HepG2 (cell line): ENCODE data around the gene SEH1L. TPM values are rescaled to one million over a fixed set of nuclear protein-coding genes. Genes with fewer than 3 reads are reported as not detected.

Experiments used
- ATF2 ChIP-seq: sonication (generic); formaldehyde crosslinking; IDR thresholded peaks from 2 replicates; pipeline ENCODE4 v1.4.0; 2020; ENCODE audit warnings: missing genetic modification reagents
- ATM ChIP-seq: fragments of 450-650 bp; IDR thresholded peaks from 2 replicates; pipeline ENCODE4 v1.7.1; 2017; ENCODE audit warnings: mild to moderate bottlenecking, borderline replicate concordance
- CBX2 ChIP-seq, 2 experiments: fragments of 200-600 bp in 1 of 2; sonication (generic); formaldehyde crosslinking in 1 of 2; IDR thresholded peaks; 2 replicates each; pipeline versions ENCODE4 v1.7.0 to v1.8.1; 2018 to 2022; ENCODE audit warnings: low read depth in 2 of 2, low read length in 1 of 2, mild to moderate bottlenecking in 1 of 2, missing genetic modification reagents in 1 of 2
- DZIP1 ChIP-seq: sonication (generic); formaldehyde crosslinking; IDR thresholded peaks from 2 replicates; pipeline ENCODE4 v1.5.0; 2020; ENCODE audit warnings: mild to moderate bottlenecking, missing genetic modification reagents
- ETS1 ChIP-seq: sonication (generic); formaldehyde crosslinking; IDR thresholded peaks from 2 replicates; pipeline ENCODE4 v1.4.0; 2020; ENCODE audit warnings: missing genetic modification reagents
- GPBP1L1 ChIP-seq: sonication (generic); formaldehyde crosslinking; IDR thresholded peaks from 2 replicates; pipeline ENCODE4 v1.5.0; 2020; ENCODE audit warnings: mild to moderate bottlenecking, missing genetic modification reagents
- GTF2F1 ChIP-seq: fragments of 150-350 bp; IDR thresholded peaks from 2 replicates; pipeline ENCODE4 v1.6.1; 2014; ENCODE audit warnings: low read length
- HOXA7 ChIP-seq: sonication (generic); formaldehyde crosslinking; IDR thresholded peaks from 2 replicates; pipeline ENCODE4 v1.8.1; 2022; ENCODE audit warnings: mild to moderate bottlenecking, missing genetic modification reagents, moderate library complexity
- NR2F2 ChIP-seq: IDR thresholded peaks from 2 replicates; pipeline ENCODE4 v1.6.1; 2012; ENCODE audit warnings: low read depth, inconsistent platforms, borderline replicate concordance
- SIX1 ChIP-seq: sonication (generic); formaldehyde crosslinking; IDR thresholded peaks from 2 replicates; pipeline ENCODE4 v1.4.0; 2020; ENCODE audit warnings: missing genetic modification reagents, borderline replicate concordance
- TBX2 ChIP-seq: sonication (generic); formaldehyde crosslinking; IDR thresholded peaks from 2 replicates; pipeline ENCODE4 v1.5.0; 2020; ENCODE audit warnings: missing genetic modification reagents, mild to moderate bottlenecking, borderline replicate concordance
- TEF ChIP-seq: sonication (generic); formaldehyde crosslinking; IDR thresholded peaks from 2 replicates; pipeline ENCODE4 v1.5.0; 2020; ENCODE audit warnings: missing genetic modification reagents
- ZBTB1 ChIP-seq: sonication (generic); formaldehyde crosslinking; IDR thresholded peaks from 2 replicates; pipeline ENCODE4 v1.4.0; 2020; ENCODE audit warnings: missing genetic modification reagents, borderline replicate concordance
- ZFP90 ChIP-seq: sonication (generic); formaldehyde crosslinking; IDR thresholded peaks from 2 replicates; pipeline ENCODE4 v1.8.0; 2022; ENCODE audit warnings: missing genetic modification reagents, mild to moderate bottlenecking, inconsistent platforms, borderline replicate concordance
- ZGPAT ChIP-seq: IDR thresholded peaks from 2 replicates; pipeline ENCODE4 v1.6.1; 2016; ENCODE audit warnings: mild to moderate bottlenecking
- ZNF577 ChIP-seq: sonication (generic); formaldehyde crosslinking; IDR thresholded peaks from 2 replicates; pipeline ENCODE4 v1.4.0; 2020; ENCODE audit warnings: mild to moderate bottlenecking, low read depth, missing genetic modification reagents, borderline replicate concordance
- ZNF781 ChIP-seq: sonication (generic); formaldehyde crosslinking; IDR thresholded peaks from 2 replicates; pipeline ENCODE4 v1.5.1; 2020; ENCODE audit warnings: borderline replicate concordance, mild to moderate bottlenecking, missing genetic modification reagents; ENCODE audit errors: not compliant biosample characterization
- ZNF879 ChIP-seq: sonication (generic); formaldehyde crosslinking; IDR thresholded peaks from 2 replicates; pipeline ENCODE4 v1.8.1; 2023; ENCODE audit warnings: missing genetic modification reagents
- ZSCAN25 ChIP-seq: sonication (generic); formaldehyde crosslinking; IDR thresholded peaks from 2 replicates; pipeline ENCODE4 v1.8.0; 2022; ENCODE audit warnings: mild to moderate bottlenecking, missing genetic modification reagents
- polyA plus RNA-seq, 8 experiments: library from polyadenylated mRNA; depleted of rRNA in 3 of 8; stranded (reverse) in 7 of 8; unstranded in 1 of 8; fragments of >200 nt; fragmentation: Illumina TruSeq in 4 of 8; extraction: Trizol in 4 of 8; gene quantifications; 2 replicates each; pipeline versions ENCODE4 v1.2.1 to v1.2.3, GENCODE V29; 2011 to 2016; ENCODE audit warnings: low read depth in 4 of 8, missing spikeins in 1 of 8, mixed read lengths in 1 of 8; ENCODE audit not compliant: insufficient read depth in 1 of 8
- total RNA-seq, 5 experiments: library from RNA; depleted of rRNA; stranded (reverse); fragments of >200 nt; fragmentation: Illumina TruSeq; extraction: Trizol; gene quantifications; 2 replicates each; pipeline ENCODE4 v1.2.3, GENCODE V29; 2016; ENCODE audit warnings: low read depth in 1 of 5

The SEH1L gene
- total and polyA plus RNA-seq, 2 of the 13 experiments (the other 11 are each of a cell fraction or from before 2014, with no cell fraction given): 59.6 to 63.5 TPM

GRCh38 chr18:12948050-12948804 is 416 bp downstream of the SEH1L start (continued):
- TF ChIP-seq TEF (CRISPR knock-in tag) (peak; percentile 87), ZFP90 (CRISPR knock-in tag) (peak; percentile 92; the same call in 1 of the 2 replicates), ATF2 (CRISPR knock-in tag) (peak; percentile 73; the same call in 1 of the 2 replicates), GTF2F1 (no peak), ATM (no peak), ETS1 (CRISPR knock-in tag) (peak; percentile 85; the same call in 1 of the 2 replicates), TBX2 (CRISPR knock-in tag) (peak; percentile 83), GPBP1L1 (CRISPR knock-in tag) (no peak), DZIP1 (CRISPR knock-in tag) (peak; percentile 90; the same call in 1 of the 2 replicates), ZNF879 (CRISPR knock-in tag) (peak; percentile 98), ZNF781 (CRISPR knock-in tag) (peak; percentile 77), HOXA7 (CRISPR knock-in tag) (no peak), NR2F2 (no peak; the same call in 1 of the 2 replicates), ZNF577 (CRISPR knock-in tag) (no peak), ZSCAN25 (CRISPR knock-in tag) (peak; percentile 74; the same call in 1 of the 2 replicates), CBX2 (IDR thresholded peaks at IDR 0.05; ENCODE audit: low read depth, low read length) (no peak), CBX2 (CRISPR knock-in tag; IDR thresholded peaks at IDR 0.05; ENCODE audit: low read depth) (peak; percentile 84; the same call in 1 of the 2 replicates), ZGPAT (CRISPR knock-in tag) (peak; percentile 82), SIX1 (no peak), ZBTB1 (CRISPR knock-in tag) (no peak)
